Cardiac muscle cell (in vitro differentiated cells and primary cell): ENCODE data around the gene LRP1B. TPM values are rescaled to one million over a fixed set of nuclear protein-coding genes. Genes with fewer than 3 reads are reported as not detected.
A peak's percentile ranks its signal among the peaks of the same experiment; 100 is the strongest.

Experiments used
- DNase-seq, 2 donors: peaks; one replicate each; pipeline versions ENCODE4 v3.0.0 to v3.0.0-alpha.2; 2010 to 2017; ENCODE audit warnings: low read depth in 1 of 2, low spot score in 1 of 2
- H3K27ac ChIP-seq: fragments of 200-600 bp; sonication (generic); 2 replicates; pipeline ENCODE4 v1.5.1; 2016
- H3K27me3 ChIP-seq: fragments of 200-600 bp; sonication (generic); 2 replicates; pipeline ENCODE4 v1.6.0; 2016; ENCODE audit warnings: control low read depth
- H3K36me3 ChIP-seq: fragments of 200-600 bp; sonication (generic); 2 replicates; pipeline ENCODE4 v1.5.1; 2016; ENCODE audit warnings: control low read depth
- H3K4me1 ChIP-seq: fragments of 200-600 bp; sonication (generic); 2 replicates; pipeline ENCODE4 v1.8.1; 2017; ENCODE audit warnings: low read depth, mild to moderate bottlenecking, mixed run types
- H3K4me3 ChIP-seq: fragments of 200-600 bp; sonication (generic); 2 replicates; pipeline ENCODE4 v1.5.1; 2016; ENCODE audit warnings: mild to moderate bottlenecking
- H3K9me3 ChIP-seq: fragments of 200-600 bp; sonication (generic); 2 replicates; pipeline ENCODE4 v1.5.1; 2017; ENCODE audit warnings: low read depth, mild to moderate bottlenecking, control low read depth
- CTCF ChIP-seq: IDR thresholded peaks from 2 replicates; pipeline ENCODE4 v1.5.1; 2012; ENCODE audit warnings: low read depth, mild to moderate bottlenecking, low read length
- polyA plus RNA-seq: library from polyadenylated mRNA; unstranded; fragments of >200 nt; fragmentation: Nextera tagmentation; extraction: Ambion mirVana; gene quantifications from 2 replicates; pipeline ENCODE4 v1.2.1, GENCODE V29; 2016
- total RNA-seq: library from RNA; depleted of rRNA; stranded (reverse); fragments of >200 nt; gene quantifications from 2 replicates; pipeline ENCODE4 v1.2.3, GENCODE V29; 2016

LRP1B gene
- total and polyA plus RNA-seq, 2 experiments from 2014 or later = 1.2 to 2.5 TPM

GRCh38 chr2:140508756-140509155, 1622.1 kb downstream of the LRP1B start:
- DNase-seq = no peak
- H3K4me3 ChIP-seq = no peak overlapping the region
- no peaks in the 10 kb centered on the region for H3K27me3 ChIP-seq
- no peaks in the 10 kb centered on the region for H3K9me3 ChIP-seq
- no peaks in the 10 kb centered on the region for H3K36me3 ChIP-seq
- no peaks in the 10 kb centered on the region for H3K4me1 ChIP-seq
- H3K27ac ChIP-seq = no peak overlapping the region
- TF ChIP-seq CTCF = no peak

DNA sequence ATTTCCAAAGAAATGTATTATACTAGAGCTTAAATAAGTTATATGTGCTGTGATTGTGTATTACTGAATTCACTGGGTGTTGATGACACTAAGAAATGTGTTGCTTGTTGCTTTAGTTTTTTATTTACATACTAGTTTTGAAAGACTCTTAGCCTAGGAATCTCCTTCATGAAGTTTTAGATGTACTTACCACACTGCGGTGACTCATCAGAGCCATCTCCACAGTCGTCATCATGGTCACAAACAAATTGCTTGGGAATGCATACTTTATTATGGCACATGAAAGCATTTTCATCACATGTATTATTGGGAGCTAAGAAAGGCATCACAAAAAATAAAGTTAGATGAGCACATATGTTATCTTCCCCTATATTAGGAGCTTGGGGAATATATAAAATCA, 1624.2 kb downstream of the LRP1B start:
- Histone ChIP-seq H3K36me3 (no peaks in the 10 kb centered on the region), H3K4me1 (no peaks in the 10 kb centered on the region), H3K4me3 (no peak overlapping the region), H3K9me3 (no peaks in the 10 kb centered on the region), H3K27ac (no peak overlapping the region), H3K27me3 (no peaks in the 10 kb centered on the region)
- TF ChIP-seq CTCF = no peak
- peak in 1 of 2 donors; percentile 71 for DNase-seq

GRCh38 chr2:140504601-140505000, 1626.2 kb downstream of the LRP1B start:
- DNase-seq = no peak

GRCh38 chr2:140502951-140503630, 1627.7 kb downstream of the LRP1B start:
- no peak for TF ChIP-seq CTCF
- DNase-seq = peak in 1 of 2 donors; percentile 85
- no peaks in the 10 kb centered on the region for H3K4me1 ChIP-seq
- H3K4me3 ChIP-seq = no peak overlapping the region
- H3K27me3 ChIP-seq = no peaks in the 10 kb centered on the region
- no peaks in the 10 kb centered on the region for H3K36me3 ChIP-seq
- no peak overlapping the region for H3K27ac ChIP-seq
- H3K9me3 ChIP-seq = no peaks in the 10 kb centered on the region

More at GRCh38 chr2:140504601-140505000, 1626.2 kb downstream of the LRP1B start:
- no peaks in the 10 kb centered on the region for H3K27me3 ChIP-seq
- H3K9me3 ChIP-seq = no peaks in the 10 kb centered on the region
- TF ChIP-seq CTCF = no peak
- no peak overlapping the region for H3K4me3 ChIP-seq
- no peak overlapping the region for H3K27ac ChIP-seq
- no peaks in the 10 kb centered on the region for H3K36me3 ChIP-seq
- no peaks in the 10 kb centered on the region for H3K4me1 ChIP-seq

- TF ChIP-seq CTCF = no peak
- Histone ChIP-seq H3K27me3 (no peaks in the 10 kb centered on the region), H3K4me3 (no peak overlapping the region), H3K9me3 (no peaks in the 10 kb centered on the region), H3K36me3 (no peaks in the 10 kb centered on the region), H3K27ac (no peak overlapping the region), H3K4me1 (no peaks in the 10 kb centered on the region)
- DNase-seq = no peak
Observed at GRCh38 chr2:140498360-140498759, 1632.5 kb downstream of the LRP1B start.
